Epithelial cell of proximal tubule (primary cell): ENCODE measurements around the gene FADS3. TPM values are rescaled to one million over a fixed set of nuclear protein-coding genes. Genes with fewer than 3 reads are reported as not detected.

Experiments
- DNase-seq: peaks from one replicate; pipeline ENCODE4 v3.0.0-alpha.2; 2011; ENCODE audit warnings: low read depth
- H3K4me3 ChIP-seq: 2 replicates; pipeline ENCODE4 v1.5.1; 2011; ENCODE audit warnings: low read depth, mild to moderate bottlenecking, low read length
- total RNA-seq: library from RNA; depleted of rRNA; stranded (reverse); fragments of >200 nt; gene quantifications from 2 replicates; pipeline ENCODE4 v1.2.3, GENCODE V29; 2015
- TF ChIP-seq, protein P1 (sequence below): conservative IDR thresholded peaks from 2 replicates; pipeline ENCODE4 v1.5.1; 2012; ENCODE audit warnings: low read depth, mild to moderate bottlenecking, low read length

FADS3 gene
- total RNA-seq, 1 donor from 2014 or later: 48.0 TPM

DNA sequence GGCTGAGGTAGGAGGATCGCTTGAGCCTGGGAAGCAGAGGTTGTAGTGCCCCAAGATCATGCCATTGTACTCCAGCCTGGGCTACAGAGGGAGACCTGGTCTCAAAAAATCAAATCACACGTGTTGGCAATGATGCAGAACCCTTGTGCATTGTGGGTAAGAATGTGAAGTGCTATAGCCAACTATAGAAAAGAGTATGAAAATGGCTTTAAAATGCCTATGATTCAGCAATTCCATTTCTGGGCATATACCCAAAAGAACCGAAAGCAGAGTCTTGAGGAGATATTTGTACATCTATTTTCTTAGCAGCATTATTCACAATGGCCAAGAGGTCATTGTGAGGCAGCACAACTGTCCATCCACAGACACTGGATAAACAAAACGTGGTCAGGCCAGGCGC, 2.6 kb upstream of the FADS3 start:
- no peak for DNase-seq

DNA sequence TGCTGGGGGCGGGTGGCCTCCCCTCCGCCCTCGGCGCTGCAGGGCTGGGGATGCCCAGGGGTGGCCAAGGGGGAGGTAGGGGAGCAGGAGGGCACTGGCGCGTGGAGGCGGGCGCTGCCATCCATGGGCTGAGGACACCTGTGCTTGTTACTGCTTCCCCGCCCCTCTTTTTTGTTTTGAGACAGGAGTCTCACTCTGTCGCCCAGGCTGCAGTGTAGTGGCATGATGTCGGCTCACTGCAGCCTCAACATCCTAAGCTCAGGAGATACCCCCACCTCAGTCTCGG, 683 bp upstream of the FADS3 start:
- TF ChIP-seq, protein P1, sequence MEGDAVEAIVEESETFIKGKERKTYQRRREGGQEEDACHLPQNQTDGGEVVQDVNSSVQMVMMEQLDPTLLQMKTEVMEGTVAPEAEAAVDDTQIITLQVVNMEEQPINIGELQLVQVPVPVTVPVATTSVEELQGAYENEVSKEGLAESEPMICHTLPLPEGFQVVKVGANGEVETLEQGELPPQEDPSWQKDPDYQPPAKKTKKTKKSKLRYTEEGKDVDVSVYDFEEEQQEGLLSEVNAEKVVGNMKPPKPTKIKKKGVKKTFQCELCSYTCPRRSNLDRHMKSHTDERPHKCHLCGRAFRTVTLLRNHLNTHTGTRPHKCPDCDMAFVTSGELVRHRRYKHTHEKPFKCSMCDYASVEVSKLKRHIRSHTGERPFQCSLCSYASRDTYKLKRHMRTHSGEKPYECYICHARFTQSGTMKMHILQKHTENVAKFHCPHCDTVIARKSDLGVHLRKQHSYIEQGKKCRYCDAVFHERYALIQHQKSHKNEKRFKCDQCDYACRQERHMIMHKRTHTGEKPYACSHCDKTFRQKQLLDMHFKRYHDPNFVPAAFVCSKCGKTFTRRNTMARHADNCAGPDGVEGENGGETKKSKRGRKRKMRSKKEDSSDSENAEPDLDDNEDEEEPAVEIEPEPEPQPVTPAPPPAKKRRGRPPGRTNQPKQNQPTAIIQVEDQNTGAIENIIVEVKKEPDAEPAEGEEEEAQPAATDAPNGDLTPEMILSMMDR: no peak
- DNase-seq: no peak
- H3K4me3 ChIP-seq: peak overlapping the region; percentile 53

More for the DNA sequence above, 2.6 kb upstream of the FADS3 start:
- TF ChIP-seq, protein P1: no peak
- H3K4me3 ChIP-seq: no peak overlapping the region

DNA sequence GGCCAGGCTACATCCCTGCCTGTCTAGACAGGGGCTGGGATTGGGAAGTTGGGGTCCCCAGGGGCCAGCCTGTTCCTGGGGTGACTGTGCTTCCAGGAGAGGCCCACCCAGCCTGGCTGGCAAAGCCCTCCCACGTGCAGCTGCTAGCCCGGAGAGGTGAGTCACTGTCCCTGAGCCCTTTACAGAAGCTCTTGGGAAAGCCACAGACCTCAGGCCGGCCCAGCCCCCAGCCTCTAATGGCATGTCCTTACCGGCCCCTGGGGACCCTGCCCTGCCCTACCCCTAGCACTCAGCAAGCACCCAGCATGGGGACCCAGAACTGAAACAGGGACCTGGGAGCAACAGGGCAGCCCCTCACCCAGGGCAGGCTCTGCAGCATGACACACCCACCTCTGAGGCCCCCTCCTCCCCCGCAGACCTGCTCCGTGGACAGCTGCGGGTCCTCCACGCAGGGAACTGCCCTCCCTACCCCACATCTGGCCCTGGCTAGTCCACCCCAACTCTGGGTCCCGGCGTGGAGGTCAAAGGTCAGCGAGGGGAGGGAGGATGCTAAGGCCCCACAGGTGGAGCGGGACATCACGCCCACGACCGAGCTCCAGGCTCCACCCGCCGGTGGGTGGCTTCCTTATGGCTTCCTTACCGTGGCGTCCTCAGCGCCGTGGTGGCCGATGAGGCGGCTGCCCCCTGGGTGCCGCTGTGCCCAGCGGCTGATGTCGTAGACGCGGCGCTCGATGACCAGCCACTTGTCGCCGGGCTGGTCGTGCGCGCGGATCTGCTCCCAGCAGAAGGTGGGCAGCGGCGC, 615 bp downstream of the FADS3 start:
- DNase-seq: no peak
- TF ChIP-seq, protein P1: peak; percentile 6
- peak overlapping the region; percentile 77 for H3K4me3 ChIP-seq

DNA sequence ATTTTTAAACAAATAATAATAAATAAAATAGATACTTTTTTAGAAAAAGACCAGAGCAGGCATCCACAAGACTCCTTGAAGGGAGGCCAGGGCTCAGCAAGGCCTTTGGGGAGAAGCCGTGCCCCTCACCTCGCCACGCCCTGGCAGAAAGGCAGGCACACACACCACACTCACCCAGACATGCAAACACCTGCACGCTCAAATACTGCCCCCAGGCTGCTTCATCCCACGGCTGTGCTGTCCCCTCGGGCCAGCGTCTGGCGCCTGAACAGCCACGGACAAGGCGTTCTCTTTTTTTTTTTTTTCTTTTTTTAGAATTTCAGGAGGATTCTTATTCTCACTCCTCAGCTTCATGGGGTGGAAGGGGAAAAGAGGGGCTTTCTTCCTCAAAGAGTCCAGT, 1.5 kb downstream of the FADS3 start:
- TF ChIP-seq, protein P1: no peak
- H3K4me3 ChIP-seq: peak overlapping the region; percentile 77
- no peak for DNase-seq

DNA sequence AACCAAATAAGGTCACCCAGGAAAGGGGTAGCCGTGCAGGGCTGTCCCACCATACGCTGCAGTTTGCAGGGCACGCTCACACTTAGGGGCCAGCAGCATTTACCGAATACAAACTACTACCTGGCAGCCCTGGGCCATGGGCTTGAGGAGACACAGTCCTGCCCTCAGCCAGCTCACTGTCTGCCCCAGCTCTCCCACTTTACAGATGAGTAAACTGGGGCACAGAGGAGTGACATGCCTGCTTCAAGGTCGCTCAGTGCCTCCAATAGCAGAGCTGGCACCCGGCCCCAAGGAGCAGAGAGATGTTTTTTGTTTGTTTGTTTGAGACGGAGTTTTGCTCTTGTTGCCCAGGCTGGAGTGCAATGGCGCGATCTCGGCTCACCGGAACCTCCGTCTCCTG, 2.8 kb downstream of the FADS3 start:
- no peak overlapping the region for H3K4me3 ChIP-seq
- TF ChIP-seq, protein P1: no peak
- no peak for DNase-seq

DNA sequence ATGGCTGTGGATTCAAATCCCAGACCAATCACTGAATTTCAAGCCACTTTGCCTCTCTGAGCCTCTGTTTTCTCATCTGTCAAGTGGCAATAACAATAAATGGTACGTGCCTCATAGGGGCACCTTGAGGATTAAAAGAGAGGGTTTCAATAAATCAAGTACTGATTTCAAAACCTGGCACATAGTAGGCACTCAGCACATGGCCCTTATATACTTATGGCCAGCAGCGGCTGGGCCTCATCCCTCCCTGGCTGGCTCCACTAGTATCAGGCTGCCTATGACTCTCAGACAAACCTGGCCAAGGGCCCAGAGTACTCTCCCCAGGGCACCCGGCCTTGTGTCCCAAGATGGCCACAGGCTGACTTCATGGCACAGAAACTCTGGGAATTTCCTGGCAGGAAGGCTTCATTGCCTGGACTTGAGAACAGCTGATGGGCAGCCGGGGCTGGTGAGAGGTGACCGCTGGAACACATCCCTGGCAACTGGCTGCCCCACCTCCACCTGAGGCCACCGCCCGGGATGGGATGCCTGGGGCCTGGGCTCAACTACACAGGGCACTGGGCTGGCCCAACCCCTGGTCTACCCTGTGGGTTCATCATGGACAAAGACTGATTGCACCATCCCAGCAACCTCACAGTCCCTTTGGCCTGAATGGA, 3.4 kb downstream of the FADS3 start:
- peak; percentile 91 for DNase-seq
- TF ChIP-seq, protein P1: no peak

DNA sequence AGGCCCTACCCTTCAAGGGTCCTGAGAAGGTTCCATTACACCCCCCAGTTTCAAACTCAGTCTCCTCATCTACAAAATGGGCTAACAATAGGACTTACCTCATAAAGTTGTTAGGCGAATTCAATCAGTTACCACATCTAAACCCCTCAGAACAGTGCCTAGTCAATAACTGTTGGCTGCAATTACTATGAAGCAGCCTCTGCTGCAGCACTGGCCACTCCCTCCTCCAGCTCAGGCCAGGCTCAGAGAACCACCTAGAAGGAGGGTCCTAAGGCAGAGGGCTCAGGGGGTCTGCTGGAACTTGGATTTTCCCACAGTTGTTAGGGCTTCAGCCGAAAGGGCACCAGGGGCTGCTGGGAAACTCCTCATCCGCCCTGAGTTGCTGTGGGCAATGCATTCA, 4.7 kb downstream of the FADS3 start:
- DNase-seq: no peak
- H3K4me3 ChIP-seq: no peak overlapping the region
- TF ChIP-seq, protein P1: no peak

More for the DNA sequence above, 3.4 kb downstream of the FADS3 start:
- no peak overlapping the region for H3K4me3 ChIP-seq
